HG03025 (cell line): Measurements from ENCODE around the gene OGT.
A peak's percentile ranks its signal among the peaks of the same experiment; 100 is the strongest.
"Not testable (repeated sequence)": the region's sequence is repeated elsewhere in the genome, so short reads cannot be mapped to it uniquely, and the experiment has no call there.

Experiments
- ATAC-seq: cut with Tn5 transposase; IDR thresholded peaks from one replicate; pipeline ENCODE4 v1.9.1; 2021; ENCODE audit warnings: mild to moderate bottlenecking, moderate library complexity; ENCODE audit not compliant: unreplicated experiment, low FRiP score

The OGT gene

DNA sequence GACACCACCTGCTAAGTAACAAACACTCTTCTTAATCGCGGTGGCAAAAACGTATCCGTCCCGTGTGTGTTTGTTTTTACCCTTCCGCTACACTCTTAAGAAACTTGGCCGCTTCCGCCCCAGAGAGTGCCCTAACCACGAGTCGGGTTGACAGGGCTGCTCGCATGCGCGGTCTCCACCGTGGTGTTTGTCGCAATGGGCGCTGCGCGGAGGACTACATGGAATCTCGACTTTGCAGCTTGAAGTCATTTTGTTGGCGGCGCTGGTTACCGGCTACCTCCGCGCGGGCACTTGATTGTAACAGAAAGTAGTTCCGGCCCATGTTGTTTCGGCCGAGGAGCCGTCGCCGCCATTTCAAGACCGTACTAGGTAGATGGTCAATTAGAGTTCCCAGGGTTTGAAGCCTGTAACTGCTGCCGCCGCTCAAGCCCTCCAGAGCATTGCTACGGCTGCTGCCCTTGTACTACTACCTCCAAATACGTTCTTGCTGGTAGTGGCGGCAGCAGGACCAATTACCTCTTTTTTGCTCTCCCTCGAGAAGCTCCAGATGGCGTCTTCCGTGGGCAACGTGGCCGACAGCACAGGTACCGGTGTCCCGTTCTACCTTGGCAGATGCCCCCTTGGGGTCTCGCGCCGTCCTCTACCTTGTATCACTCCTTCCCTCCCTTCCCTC is at the start of gene OGT:
TSS of gene OGT (plus strand) at position 352 of the 673 bp plus-strand sequence. CDS start at position 548, 196 bp downstream.
- peak; percentile 67 for ATAC-seq

DNA sequence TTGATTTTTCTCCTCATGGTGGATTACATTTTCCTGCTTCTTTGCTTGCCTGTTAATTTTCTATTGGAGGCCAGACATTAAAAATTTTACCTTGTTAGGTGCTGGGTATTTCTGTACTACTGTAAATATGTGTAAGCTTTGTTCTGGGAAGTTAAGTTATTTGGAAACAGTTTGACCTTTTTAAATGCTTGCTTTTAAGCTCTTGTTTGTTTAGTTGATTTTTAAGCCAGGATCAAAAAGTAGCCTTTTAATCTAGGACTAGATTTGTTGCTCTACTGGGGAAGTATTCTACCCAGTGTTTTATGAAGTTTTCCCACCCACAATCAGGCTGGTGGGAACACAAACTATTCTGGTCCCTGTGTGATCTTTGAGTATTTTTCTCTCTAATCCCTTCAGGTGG is 45.1 kb upstream of the OGT start:
- no peak for ATAC-seq

DNA sequence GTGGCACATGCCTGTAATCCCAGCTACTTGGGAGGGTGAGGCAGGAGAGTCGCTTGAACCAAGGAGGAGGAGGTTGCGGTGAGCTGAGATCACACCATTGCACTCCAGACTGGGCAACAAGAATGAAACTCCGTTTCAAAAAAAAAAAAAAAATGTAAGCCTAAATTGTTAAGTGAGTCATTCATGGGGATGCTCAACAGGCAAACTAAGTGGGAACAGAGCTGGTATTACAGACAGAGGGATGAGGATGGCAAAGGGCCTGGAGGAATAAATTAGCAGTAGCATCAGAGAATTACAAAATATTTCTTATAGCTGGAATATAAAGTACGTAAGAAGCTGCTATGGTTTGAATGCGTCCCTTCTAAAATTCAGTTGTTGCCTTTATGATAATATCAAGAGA is 43.4 kb upstream of the OGT start:
- ATAC-seq: no peak

DNA sequence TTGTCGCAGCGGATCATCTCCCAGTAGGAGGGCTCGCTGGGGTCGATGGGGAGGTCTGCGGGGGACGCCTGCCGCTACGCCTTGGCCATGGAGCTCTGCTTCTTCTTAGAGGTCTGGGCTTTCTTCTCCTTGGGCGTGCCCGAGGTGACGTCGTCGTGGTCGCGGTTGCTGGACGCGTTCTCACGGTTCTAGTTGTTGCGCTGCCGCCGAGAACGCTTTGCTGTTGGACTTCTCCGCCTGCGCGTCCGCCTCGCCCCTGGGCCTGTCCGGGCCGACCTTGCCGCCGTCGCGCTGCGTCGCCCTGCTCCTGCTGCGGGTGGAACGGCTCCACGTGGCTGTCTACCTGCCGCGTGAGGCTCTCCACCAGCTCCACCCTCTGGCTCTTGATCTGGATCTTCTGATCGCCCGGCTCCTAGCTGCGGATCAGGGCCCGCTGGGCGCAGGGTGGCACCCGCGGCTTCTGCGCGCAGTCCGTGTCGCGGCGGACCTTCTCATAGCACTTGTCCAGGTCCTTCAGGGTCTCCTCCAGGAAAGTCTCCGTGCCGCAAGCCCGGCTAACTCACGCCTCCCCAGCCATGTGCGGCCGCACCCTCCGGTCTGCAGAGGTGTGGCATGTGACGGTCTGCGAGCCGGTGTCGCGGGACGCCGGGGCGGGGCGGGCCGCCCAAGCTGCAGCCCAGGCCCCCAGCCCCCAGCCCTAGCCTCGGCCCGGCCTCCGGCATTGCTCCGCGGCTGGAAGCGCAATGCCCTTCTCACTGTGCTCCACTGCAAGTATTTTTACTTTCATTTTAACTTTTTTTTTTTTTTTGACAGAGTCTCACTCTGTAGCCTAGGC is 40.5 kb upstream of the OGT start:
- ATAC-seq: no peak

DNA sequence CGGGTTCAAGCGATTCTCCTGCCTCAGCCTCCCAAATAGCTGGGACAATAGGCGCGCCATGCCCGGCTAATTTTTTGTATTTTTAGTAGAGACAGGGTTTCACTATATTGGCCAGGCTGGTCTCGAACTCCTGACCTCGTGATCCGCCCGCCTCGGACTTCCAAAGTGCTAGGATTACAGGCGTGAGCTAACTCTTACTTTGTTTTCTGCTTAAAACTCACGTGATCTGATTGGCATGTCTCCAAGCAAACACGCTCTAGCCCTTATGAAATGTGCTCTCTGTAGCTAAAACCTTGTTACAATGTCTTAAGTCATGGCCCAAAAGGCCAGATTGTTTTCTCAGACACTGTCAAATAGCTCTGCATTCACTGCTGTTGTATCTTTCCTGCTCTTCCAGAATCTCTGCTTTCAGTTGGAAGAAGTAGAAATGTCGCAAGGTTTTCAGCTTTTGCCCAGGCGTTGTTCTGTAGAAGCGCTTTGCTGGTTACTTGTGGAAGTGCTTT is 39.7 kb upstream of the OGT start:
- no peak for ATAC-seq

DNA sequence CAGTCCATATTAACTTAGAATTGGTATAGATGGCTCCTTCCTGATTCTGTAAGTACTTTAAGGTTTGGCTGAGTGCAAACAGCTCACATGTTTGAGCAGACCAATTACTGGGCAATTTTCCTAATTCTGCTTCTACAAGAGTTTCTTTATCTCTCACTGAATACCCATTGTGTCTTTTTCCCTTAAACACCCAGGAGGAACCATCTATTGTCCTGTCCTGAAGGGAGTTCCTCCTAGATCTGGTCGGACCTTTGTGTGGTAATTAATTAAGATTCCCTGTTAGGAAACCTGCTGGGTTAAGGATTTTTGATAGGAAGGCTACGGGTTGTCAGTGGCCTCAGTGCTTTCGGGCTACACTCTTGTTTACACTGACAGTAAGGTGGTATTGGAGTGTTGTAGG is 36.9 kb upstream of the OGT start:
- ATAC-seq: not testable (repeated sequence)

DNA sequence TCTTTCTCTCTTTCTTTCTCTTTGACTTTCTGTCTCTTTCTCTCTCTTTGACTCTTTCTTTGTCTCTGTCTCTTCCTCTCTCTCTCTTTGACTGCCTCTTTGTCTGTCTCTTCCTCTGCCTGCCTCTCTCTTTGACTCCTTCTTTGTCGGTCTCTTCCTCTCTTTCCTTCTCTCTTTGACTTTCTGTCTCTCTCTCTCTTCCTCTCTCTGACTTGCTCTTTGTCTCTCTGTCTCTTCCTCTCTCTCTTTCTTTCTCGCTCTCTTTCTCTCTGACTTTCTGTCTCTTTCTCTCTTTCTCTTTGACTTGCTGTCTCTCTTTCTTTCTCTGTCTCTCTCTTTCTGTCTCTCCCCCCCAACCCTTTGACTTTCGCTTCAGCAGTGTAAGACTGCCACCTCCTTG is 36.4 kb upstream of the OGT start:
- no peak for ATAC-seq

DNA sequence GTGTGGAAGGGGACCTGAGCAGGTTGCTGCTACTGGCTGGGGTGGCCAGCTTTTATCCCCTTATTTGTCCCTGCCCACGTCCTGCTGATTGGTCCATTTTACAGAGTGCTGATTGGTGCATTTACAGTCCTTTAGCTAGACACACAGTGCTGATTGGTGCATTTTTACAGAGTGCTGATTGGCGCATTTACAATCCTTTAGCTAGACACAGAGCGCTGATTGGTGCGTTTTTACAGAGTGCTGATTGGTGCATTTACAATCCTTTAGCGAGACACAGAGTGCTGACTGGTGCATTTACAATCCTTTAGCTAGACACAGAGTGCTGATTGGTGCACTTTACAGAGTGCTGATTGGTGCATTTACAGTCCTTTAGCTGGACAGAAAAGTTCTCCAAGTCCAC is 30.8 kb upstream of the OGT start:
- ATAC-seq: not testable (repeated sequence)

DNA sequence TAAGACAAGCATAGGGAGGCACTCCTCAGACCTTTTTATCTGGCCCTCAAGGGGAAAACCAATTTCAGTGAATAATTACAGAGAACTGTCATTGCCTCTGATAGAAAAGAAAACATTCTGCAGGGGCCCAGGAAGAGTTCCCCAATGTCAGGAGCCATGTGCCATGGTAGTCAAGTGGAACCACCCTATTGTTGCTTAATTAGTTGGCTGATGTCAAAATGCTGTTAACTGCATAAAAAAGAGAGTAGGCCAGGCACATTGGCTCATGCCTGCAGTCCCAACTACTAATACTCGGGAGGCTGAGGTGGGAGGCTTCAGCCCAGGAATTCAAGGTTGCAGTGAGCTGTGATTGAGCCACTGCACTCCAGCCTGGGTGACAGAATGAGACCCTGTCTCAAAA is 28.6 kb upstream of the OGT start:
- no peak for ATAC-seq

DNA sequence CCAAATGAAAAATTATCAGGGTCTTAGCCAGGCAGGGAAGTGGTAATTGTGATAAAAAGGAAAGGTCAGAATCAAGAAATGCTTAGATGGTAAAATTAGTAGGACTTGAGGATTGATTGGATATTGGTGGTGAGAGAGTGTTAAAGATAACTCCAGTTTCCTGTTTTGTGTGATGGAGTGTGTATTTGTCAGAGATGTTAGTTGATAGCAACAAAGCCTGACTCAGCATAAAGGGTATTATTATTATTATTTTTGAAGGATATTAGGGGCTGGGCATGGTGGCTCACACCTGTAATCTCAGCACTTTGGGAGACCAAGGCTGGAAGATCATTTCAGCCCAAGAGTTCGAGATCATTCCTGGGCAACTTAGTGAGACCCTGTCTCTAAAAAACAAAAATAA is 23.6 kb upstream of the OGT start:
- no peak for ATAC-seq

DNA sequence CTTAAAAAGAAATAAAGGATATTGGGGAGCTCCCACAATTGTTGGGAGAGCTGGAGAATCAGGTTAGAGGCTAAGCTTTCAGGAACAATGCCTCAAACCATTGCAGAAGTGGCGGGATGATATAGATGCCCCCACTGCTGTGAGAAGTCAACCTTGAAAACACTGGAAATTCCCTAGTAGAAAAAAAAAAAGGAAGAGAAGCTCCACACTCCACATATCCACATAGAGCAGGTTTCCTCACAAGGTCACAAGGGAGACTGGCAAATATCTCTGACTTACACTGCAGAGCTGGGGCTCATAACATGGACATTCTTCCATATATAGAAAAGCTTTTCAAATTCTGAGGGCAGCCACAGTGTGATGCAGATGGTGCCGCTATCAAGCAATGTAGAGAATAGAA is 22.7 kb upstream of the OGT start:
- ATAC-seq: no peak

DNA sequence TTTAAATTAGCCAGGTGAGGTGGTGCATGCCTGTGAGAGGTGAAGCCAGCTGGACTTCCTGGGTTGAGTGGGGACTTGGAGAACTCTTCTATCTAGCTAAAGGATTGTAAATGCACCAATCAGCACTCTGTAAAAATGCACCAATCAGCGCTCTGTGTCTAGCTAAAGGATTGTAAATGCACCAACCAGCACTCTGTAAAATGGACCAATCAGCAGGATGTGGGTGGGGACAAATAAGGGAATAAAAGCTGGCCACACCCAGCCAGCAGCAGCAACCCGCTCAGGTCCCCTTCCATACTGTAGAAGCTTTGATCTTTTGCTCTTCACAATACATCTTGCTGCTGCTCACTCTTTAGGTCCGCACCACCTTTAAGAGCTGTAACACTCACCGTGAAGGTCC is 19.2 kb upstream of the OGT start:
- not testable (repeated sequence) for ATAC-seq

DNA sequence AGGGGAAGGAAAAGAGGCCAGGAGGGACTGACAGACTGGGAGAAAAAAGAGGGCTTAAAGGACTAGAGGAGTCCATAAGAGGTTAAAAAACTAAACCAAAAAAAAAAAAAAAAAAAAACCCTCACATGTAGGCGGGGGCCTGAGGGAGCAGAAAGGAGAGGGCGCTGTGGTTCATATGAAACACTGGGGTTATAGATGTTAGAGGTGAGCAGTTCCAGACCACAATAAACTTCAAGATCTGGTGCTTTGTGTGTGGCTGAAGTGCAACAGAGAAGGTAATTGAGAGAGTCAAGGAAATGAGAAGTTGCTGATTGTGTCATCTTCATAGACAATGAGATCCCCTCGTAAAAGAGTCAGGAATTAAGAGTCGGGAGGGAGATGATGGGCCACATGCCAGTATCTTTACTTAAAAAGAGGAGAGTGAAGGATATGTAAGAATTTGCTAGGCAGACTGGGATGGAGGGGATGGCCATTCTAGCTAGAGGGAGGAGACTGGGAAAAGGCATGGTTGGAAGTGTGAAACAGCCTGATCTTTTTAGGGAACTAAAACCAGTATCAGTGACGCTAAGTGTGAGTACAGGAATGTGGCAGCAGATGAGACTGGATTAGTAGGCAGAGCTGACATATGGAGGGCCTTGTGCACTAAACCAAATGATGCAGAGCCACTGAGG is 18.4 kb upstream of the OGT start:
- no peak for ATAC-seq

DNA sequence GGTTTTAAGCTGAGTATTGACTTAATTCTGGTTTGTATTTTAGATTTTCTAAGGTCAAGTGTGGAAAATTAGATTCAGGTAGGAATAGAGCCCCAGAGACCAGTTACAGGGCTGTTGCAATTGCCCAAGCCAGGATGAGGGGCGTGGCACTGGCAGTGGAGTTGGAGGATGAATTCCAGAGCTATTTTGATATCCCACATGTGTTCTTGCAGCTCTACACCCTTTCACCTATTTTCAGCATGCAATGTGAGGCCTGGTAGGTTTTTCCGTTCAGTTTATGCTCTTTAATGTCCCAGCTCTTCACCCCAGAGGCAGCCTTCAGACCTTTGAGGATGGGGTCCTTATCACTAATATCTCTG is 17.9 kb upstream of the OGT start:
- no peak for ATAC-seq

DNA sequence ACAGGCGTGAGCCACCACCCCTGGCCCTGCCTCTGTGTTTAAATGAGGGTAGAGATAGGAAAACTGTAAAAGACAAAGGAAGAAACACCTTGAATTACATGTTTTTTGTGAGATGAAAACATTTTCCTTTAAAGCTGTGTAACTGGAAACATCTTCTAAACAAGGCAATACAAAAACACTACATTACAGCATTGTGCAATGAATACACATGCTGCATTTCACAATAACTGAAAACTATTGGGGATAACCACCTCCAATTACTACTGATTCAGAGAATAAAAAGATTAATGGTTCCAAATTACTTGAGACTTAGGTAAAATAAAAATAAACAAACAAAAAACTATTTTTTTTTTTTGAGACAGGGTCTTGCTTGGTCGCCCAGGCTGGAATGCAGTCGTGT is 7.6 kb upstream of the OGT start:
- ATAC-seq: no peak

DNA sequence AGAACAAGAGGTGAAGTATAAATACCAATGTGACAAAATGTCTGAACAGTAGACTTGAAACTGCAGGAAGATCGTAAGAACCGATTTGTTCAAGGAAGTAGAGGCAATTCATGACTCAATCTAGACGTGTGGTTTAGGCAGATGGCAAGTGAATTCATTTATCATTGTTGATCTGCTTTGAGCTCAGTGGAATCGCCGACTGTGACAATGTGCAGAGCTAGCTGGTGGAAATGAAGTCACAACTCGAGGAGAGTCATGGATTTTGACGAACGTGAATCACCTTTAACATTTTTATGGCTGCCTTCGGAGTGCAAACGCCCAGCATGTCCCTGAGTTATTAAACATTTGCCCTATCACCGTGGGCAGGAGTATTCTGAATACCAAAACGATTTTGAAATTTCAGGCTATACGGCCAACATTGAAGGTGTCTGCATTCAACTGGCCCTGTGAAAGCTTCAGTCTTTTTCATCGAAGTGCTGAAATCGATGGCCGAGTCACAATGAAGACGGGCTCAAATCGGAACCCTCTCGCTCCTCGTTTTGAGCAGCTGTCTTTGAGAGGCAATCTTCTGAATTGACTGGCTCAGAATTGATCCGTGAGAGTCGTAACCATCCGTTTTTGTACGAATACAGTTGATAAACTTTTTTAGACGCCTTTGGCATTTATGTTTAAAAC is 689 bp upstream of the OGT start:
- ATAC-seq: no peak

DNA sequence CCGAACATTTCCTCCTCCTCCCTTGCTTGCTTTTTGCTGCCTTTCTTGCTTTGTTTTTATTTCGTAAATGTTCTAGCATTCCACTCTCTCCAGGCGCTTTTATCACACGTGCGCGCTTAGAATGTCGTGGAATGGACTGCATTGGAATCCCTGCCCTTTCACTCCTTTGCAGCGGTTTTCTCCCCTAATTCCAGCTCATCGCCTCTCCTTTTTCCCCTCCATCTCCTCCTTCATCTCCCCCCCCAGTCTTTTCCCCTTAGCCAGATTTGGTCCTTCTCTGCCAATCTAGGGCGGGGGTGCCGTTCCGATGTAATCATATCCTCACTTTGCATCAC is 579 bp downstream of the OGT start:
- ATAC-seq: no peak

DNA sequence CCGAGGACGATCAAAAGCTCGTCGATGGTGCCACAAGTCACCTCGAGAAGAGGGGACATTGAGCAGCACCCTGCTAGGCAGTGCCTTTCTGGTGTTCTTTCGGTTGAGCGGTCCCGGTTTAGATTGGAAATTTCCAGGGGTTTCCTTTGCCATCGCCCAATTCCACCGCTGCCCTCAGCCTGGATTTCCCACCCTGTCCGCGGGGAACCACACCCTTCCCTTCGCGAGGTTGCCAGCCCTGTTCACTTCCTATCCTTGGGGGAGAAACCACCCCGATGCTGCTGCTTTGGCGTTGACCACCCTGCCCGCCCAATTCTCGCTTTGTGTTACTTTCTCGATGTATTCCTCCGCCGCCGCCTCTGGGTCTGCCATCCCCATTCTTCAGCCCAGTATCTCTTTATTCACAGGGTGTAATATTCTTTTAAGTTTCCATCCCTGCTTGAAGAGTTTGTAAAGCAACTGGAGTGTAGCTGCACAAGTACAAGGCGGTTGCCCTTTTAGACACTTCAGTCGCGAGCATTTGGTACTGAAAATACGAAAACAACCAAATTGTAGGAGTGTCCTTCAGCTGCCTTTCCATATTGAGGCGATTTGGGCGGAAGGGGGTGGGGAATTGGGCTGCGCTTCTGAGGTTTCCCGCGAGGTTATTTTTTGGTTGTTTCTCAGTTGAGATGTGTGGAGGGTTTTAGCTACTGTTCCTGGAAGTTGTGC is 1.1 kb downstream of the OGT start:
- no peak for ATAC-seq

DNA sequence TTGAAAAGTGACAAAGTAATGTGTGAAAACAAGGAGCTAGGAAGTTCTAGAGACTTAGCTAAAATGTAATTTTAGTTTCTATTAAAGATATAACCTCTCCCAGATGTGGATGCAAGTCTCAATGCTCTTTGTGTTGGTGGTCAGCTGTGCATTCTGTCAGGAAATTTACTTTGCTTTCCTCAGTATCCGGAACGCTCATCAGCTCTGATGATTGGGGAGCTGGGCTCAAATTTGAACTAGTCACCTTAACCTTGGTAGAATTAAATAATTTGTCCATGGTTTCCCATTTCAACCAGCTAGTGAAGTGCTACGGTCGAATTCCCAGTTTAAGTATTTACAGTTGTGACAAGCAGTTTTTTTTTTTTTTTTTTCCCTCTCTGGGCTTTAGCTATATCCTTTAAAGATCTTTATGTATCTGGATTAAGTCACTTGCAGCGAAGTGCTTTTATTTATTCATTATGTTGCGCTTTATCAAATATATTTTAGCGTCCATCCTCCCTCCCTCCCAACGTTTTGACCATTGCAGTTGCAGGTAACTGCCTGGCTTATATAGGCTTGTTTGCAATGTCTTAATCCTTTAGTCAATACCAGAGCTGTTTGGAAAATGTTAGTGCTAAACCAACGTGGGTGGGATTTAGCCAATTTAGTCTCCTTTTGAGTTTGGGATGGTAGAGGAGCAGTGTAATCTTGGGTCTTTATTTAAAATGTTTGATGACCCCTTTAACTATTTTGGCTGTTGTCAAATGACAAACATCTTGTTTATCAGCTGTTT is 2.1 kb downstream of the OGT start:
- no peak for ATAC-seq

DNA sequence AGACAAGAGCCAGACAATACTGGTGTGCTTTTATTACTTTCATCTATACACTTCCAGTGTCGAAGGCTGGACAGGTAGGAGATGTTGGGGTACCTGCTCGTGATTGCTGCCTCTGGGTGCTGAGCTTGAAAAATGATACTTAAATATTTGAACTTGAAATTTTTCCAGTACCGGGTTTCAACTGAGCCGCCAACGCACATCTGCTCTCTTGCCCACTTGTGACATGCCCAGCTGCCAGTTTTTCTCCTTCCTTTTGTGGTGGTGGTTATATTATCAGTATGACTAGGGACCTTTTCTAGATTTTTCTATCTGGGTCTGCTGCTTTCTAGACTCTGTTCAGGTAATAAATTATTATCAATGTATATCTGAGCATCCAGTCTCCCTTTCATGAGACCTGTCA is 3.4 kb downstream of the OGT start:
- ATAC-seq: no peak
